K562 (cell line): Measurements from ENCODE around the gene ZNF804A. TPM values are rescaled to one million over a fixed set of nuclear protein-coding genes. Genes with fewer than 3 reads are reported as not detected.

Experiments
- ATAC-seq: fragments of 200-7000 bp; cut with Tn5 transposase; 3 replicates; pipeline ENCODE4 v1.9.1; 2020; ENCODE audit warnings: moderate library complexity
- BruUV-seq: library from RNA; stranded (reverse); fragments of 400-500 nt; replicated peaks from 2 replicates; lab custom pipeline; 2021; lab: Mats Ljungman, UMichigan
- CTCF ChIA-PET: fragments of 300-600 bp; formaldehyde crosslinking; extraction: SDS; loops from one replicate; lab custom pipeline; 2021; ENCODE audit warnings: low intra/inter-chr PET ratio; lab: Yijun Ruan, JAX
- POLR2A ChIA-PET: fragments of 300-600, 350-650 bp; sonication (Branson Sonifier 250); formaldehyde crosslinking; extraction: SDS; loops from one replicate; lab custom pipeline; 2021; ENCODE audit warnings: antibody characterized with exemption, inconsistent platforms; lab: Yijun Ruan, JAX
- DNase-seq, 4 experiments: peaks; one replicate each; pipeline versions ENCODE4 v3.0.0 to v3.0.0-alpha.2; 2011 to 2018; ENCODE audit warnings: low spot score in 3 of 4, mixed read lengths in 3 of 4; ENCODE audit errors: extremely low read depth in 1 of 4
- FAIRE-seq: peaks from 2 replicates; lab custom pipeline; 2011; peaks lifted over from hg19 to GRCh38; lab: Jason Lieb, UNC
- H2AFZ ChIP-seq: 2 replicates; pipeline ENCODE4 v1.6.0; 2011; ENCODE audit warnings: low read depth, low read length, control low read depth, inconsistent platforms
- H3K27ac ChIP-seq: fragments of 200-600 bp; 3 replicates; pipeline ENCODE4 v1.8.0; 2011; ENCODE audit warnings: low read depth, mild to moderate bottlenecking, control low read depth, inconsistent platforms, low read length, moderate library complexity, mixed read lengths; ENCODE audit errors: extremely low read depth
- H3K27me3 ChIP-seq, 2 experiments: fragments of 300-600 bp in 1 of 2; 2 replicates in 1 of 2; 3 replicates in 1 of 2; pipeline versions ENCODE4 v1.6.0 to v1.8.0; 2011; ENCODE audit warnings: inconsistent platforms in 2 of 2, low read length in 2 of 2, mild to moderate bottlenecking in 1 of 2, mixed read lengths in 1 of 2, moderate library complexity in 1 of 2; ENCODE audit not compliant: control insufficient read depth in 2 of 2, insufficient read depth in 2 of 2
- H3K36me3 ChIP-seq: fragments of 300-600 bp; 3 replicates; pipeline ENCODE4 v1.8.0; 2011; ENCODE audit warnings: mild to moderate bottlenecking, low read length, inconsistent platforms; ENCODE audit not compliant: control insufficient read depth, insufficient read depth
- H3K4me1 ChIP-seq, 2 experiments: fragments of 200-600 bp in 1 of 2; replicated peaks in 1 of 2; 2 replicates in 1 of 2; 3 replicates in 1 of 2; pipeline versions ENCODE4 v1.5.1 to v1.8.0; 2011; ENCODE audit warnings: inconsistent platforms in 2 of 2, low read length in 2 of 2, mild to moderate bottlenecking in 1 of 2, mixed read lengths in 1 of 2, moderate library complexity in 1 of 2; ENCODE audit not compliant: control insufficient read depth in 2 of 2, insufficient read depth in 2 of 2
- H3K4me2 ChIP-seq: 2 replicates; pipeline ENCODE4 v1.6.1; 2011; ENCODE audit warnings: low read length, control low read depth, inconsistent platforms, mixed read lengths; ENCODE audit not compliant: insufficient read depth
- H3K4me3 ChIP-seq: fragments of 200-600 bp; sonication (generic), shearing (Covaris generic); 2 replicates; pipeline ENCODE4 v1.5.1; 2016; ENCODE audit warnings: control low read depth, inconsistent platforms
- H3K79me2 ChIP-seq: fragments of 200-600 bp; 3 replicates; pipeline ENCODE4 v1.8.0; 2011; ENCODE audit warnings: low read length, inconsistent platforms; ENCODE audit not compliant: control insufficient read depth, insufficient read depth
- H3K9ac ChIP-seq, 2 experiments: 2 replicates each; pipeline versions ENCODE4 v1.6.0 to v1.6.1; 2011; ENCODE audit warnings: low read depth in 2 of 2, low read length in 2 of 2, control low read depth in 1 of 2, inconsistent platforms in 1 of 2, mild to moderate bottlenecking in 1 of 2, mixed read lengths in 1 of 2; ENCODE audit not compliant: insufficient read depth in 1 of 2
- H3K9me1 ChIP-seq: one replicate; pipeline ENCODE4 v1.6.0; 2011; ENCODE audit warnings: inconsistent platforms, mild to moderate bottlenecking, low read length, moderate library complexity; ENCODE audit not compliant: control insufficient read depth, insufficient read depth
- H3K9me3 ChIP-seq: replicated peaks from 2 replicates; pipeline ENCODE4 v1.5.1; 2011; ENCODE audit warnings: low read depth, low read length, inconsistent platforms; ENCODE audit not compliant: control insufficient read depth, insufficient read depth
- H4K20me1 ChIP-seq: replicated peaks from 2 replicates; pipeline ENCODE4 v1.6.1; 2011; ENCODE audit warnings: low read length, inconsistent platforms, mixed read lengths; ENCODE audit not compliant: control insufficient read depth, insufficient read depth
- CTBP1 ChIP-seq: fragments of 450-650 bp; IDR thresholded peaks from 2 replicates; pipeline ENCODE4 v1.6.1; 2016; ENCODE audit warnings: borderline replicate concordance
- KDM4B ChIP-seq, 2 experiments: fragments of 450-650 bp in 1 of 2; sonication (generic) in 1 of 2; IDR thresholded peaks; 2 replicates each; pipeline ENCODE4 v1.6.1; 2016 to 2017; ENCODE audit warnings: borderline replicate concordance in 2 of 2, antibody characterized with exemption in 1 of 2, low read depth in 1 of 2, mild to moderate bottlenecking in 1 of 2
- KLF10 ChIP-seq: fragments of 250-450 bp; sonication (Bioruptor Pico); IDR thresholded peaks from 2 replicates; pipeline ENCODE4 v1.6.1; 2021; ENCODE audit warnings: matching md5 sums
- MAFF ChIP-seq: IDR thresholded peaks from 2 replicates; pipeline ENCODE4 v1.6.1; 2012; ENCODE audit warnings: low read length, improper control_type of control experiment
- SP1 ChIP-seq: sonication (generic); formaldehyde crosslinking; IDR thresholded peaks from 2 replicates; pipeline ENCODE4 v1.8.1; 2022; ENCODE audit warnings: mild to moderate bottlenecking, missing genetic modification reagents
- TEAD1 ChIP-seq, 2 experiments: fragments of 450-650 bp in 1 of 2; sonication (generic) in 1 of 2; formaldehyde crosslinking; IDR thresholded peaks; 2 replicates each; pipeline versions ENCODE4 v1.4.0 to v1.8.0; 2020 to 2022; ENCODE audit warnings: mild to moderate bottlenecking in 2 of 2, missing genetic modification reagents in 1 of 2
- WHSC1 ChIP-seq: IDR thresholded peaks from one replicate; pipeline ENCODE4 v1.6.1; 2012; ENCODE audit warnings: low read length, control low read depth, inconsistent platforms
- WGBS: fragments of 100-300 bp; shearing (Covaris generic); methylation state at CpG from one replicate; pipeline ENCODE4 v1.1.6; 2016; ENCODE audit warnings: low coverage, mixed read lengths; ENCODE audit not compliant: insufficient coverage; ENCODE audit errors: missing lambda C conversion rate; 5-methylcytosine and 5-hydroxymethylcytosine counted together
- in situ Hi-C: fragments of 300-500 bp; cut with MboI; formaldehyde crosslinking; loops from 4 replicates; pipeline ENCODE4 v1.15.0; 2018; ENCODE audit warnings: inconsistent platforms, mixed read lengths
- intact Hi-C: fragments of 100-400 bp; cut with micrococcal nuclease; formaldehyde crosslinking; loops from 2 replicates; pipeline ENCODE4 v1.14.2; 2022
- polyA plus RNA-seq, 8 experiments: library from polyadenylated mRNA; depleted of rRNA in 4 of 8; stranded (reverse) in 5 of 8; unstranded in 3 of 8; fragments of >200 nt; fragmentation: Nextera tagmentation in 2 of 8; fragmentation: Illumina TruSeq in 1 of 8; extraction: Ambion mirVana in 2 of 8; extraction: Trizol in 1 of 8; gene quantifications; 2 replicates each; pipeline versions ENCODE4 v1.2.1 to v1.2.3, GENCODE V29; 2011 to 2014; ENCODE audit warnings: inconsistent platforms in 1 of 8, missing spikeins in 1 of 8
- total RNA-seq, 7 experiments: library from RNA; depleted of rRNA in 6 of 7; stranded (reverse); fragments of >200 nt in 6 of 7; fragmentation: Illumina TruSeq in 2 of 7; extraction: Trizol in 2 of 7; gene quantifications; 2 replicates each; pipeline versions ENCODE4 v1.2.1 to v1.2.3, GENCODE V29; 2011 to 2021; ENCODE audit warnings: low replicate concordance in 1 of 7
- TF ChIP-seq, protein P1 (sequence below), 2 experiments: IDR thresholded peaks; 2 replicates each; pipeline ENCODE4 v1.6.1; 2011; ENCODE audit warnings: borderline replicate concordance in 1 of 2, control low read depth in 1 of 2, low read depth in 1 of 2, low read length in 1 of 2, mild to moderate bottlenecking in 1 of 2, mixed read lengths in 1 of 2, moderate library complexity in 1 of 2; ENCODE audit not compliant: insufficient read depth in 1 of 2, insufficient read length in 1 of 2, poor library complexity in 1 of 2, severe bottlenecking in 1 of 2; ENCODE audit errors: extremely low read depth in 1 of 2
- TF ChIP-seq, protein P2 (sequence below): sonication (generic); formaldehyde crosslinking; IDR thresholded peaks from 2 replicates; pipeline ENCODE4 v1.8.1; 2023; ENCODE audit warnings: mild to moderate bottlenecking, missing genetic modification reagents
- TF ChIP-seq, protein P3 (sequence below), 2 experiments: fragments of 450-650 bp; IDR thresholded peaks; 2 replicates each; pipeline ENCODE4 v1.6.1; 2016

ZNF804A gene
- total and polyA plus RNA-seq, 9 of the 15 experiments (the other 6 are each of a cell fraction or from before 2014, with no cell fraction given) = 0.01 to 1.2 (median 0.73) TPM

DNA sequence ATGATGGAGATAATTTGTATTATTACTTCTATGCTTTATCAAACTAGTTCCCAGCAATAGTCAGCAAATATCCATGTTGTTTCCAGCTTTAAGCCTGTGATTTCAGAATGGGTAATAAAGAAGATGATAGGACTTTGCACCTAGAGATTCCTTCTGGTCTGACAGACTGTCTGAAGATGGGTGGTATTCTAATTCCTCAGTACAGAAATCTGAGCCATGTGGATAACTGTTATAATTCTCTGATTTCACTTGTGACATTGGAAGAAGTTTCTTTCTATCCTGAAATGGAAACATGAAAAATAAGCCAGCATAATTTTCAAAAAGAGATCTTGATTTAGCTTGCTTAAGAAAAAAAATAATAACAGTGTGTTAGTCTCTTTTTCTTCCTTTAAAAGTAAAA, 130.1 kb downstream of the ZNF804A start (continued):
- TF ChIP-seq, protein P1, sequence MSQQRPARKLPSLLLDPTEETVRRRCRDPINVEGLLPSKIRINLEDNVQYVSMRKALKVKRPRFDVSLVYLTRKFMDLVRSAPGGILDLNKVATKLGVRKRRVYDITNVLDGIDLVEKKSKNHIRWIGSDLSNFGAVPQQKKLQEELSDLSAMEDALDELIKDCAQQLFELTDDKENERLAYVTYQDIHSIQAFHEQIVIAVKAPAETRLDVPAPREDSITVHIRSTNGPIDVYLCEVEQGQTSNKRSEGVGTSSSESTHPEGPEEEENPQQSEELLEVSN (IDR thresholded peaks at IDR 0.05; ENCODE audit: borderline replicate concordance in 1 of 2, extremely low read depth in 1 of 2, insufficient read depth in 1 of 2, insufficient read length in 1 of 2, low read depth in 1 of 2, low read length in 1 of 2, poor library complexity in 1 of 2, severe bottlenecking in 1 of 2) = no peak
- no peak for TF ChIP-seq TEAD1 (CRISPR knock-in tag; IDR thresholded peaks at IDR 0.05)
- TF ChIP-seq KLF10 (CRISPR knock-in tag) = no peak
- TF ChIP-seq, all 486 proteins: peak for 0

DNA sequence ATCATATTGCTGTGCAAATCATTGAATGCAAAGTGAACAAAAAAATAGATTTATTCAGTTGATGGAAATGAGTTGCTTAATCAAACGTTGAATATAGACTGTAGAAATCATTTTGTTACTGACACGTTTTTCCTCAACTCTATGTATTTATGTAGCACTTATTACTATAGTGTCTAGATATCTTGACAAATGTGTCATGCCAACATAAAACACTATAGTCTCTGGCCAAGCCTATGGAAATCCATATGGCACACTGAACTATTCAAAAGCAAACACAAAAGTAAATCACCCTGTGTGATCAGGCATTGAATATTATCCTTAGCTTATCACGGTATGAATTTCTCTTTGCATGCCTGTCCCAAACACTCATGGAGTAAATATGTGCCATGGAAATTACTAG, 131.3 kb downstream of the ZNF804A start:
- H2AFZ ChIP-seq = no peak overlapping the region
- H3K36me3 ChIP-seq = no peaks in the 10 kb centered on the region
- in situ Hi-C loops = no loop called here
- FAIRE-seq (no peak), DNase-seq (no peak), ATAC-seq (no peak)
- no peak overlapping the region for H3K27ac ChIP-seq
- POLR2A ChIA-PET = no interaction called here
- BruUV-seq = no TSS peak
- no peaks in the 10 kb centered on the region for H3K27me3 ChIP-seq
- 5% methylated on average over 3 of the region's 3 CpGs for WGBS
- no peak overlapping the region for H3K4me3 ChIP-seq
- no peaks in the 10 kb centered on the region for H4K20me1 ChIP-seq
- no peak overlapping the region for H3K4me2 ChIP-seq
- intact Hi-C loops = no loop called here
- no peak overlapping the region for H3K9ac ChIP-seq
- no peaks in the 10 kb centered on the region for H3K4me1 ChIP-seq
- CTCF ChIA-PET = no interaction called here
- no peaks in the 10 kb centered on the region for H3K9me3 ChIP-seq
- no peaks in the 10 kb centered on the region for H3K79me2 ChIP-seq
- no peaks in the 10 kb centered on the region for H3K9me1 ChIP-seq
- TF ChIP-seq, protein P2, sequence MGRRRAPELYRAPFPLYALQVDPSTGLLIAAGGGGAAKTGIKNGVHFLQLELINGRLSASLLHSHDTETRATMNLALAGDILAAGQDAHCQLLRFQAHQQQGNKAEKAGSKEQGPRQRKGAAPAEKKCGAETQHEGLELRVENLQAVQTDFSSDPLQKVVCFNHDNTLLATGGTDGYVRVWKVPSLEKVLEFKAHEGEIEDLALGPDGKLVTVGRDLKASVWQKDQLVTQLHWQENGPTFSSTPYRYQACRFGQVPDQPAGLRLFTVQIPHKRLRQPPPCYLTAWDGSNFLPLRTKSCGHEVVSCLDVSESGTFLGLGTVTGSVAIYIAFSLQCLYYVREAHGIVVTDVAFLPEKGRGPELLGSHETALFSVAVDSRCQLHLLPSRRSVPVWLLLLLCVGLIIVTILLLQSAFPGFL (CRISPR knock-in tag) = no peak
- TF ChIP-seq WHSC1 = no peak
- no peak for TF ChIP-seq SP1 (CRISPR knock-in tag)
- no peak for TF ChIP-seq CTBP1
- TF ChIP-seq, protein P3, sequence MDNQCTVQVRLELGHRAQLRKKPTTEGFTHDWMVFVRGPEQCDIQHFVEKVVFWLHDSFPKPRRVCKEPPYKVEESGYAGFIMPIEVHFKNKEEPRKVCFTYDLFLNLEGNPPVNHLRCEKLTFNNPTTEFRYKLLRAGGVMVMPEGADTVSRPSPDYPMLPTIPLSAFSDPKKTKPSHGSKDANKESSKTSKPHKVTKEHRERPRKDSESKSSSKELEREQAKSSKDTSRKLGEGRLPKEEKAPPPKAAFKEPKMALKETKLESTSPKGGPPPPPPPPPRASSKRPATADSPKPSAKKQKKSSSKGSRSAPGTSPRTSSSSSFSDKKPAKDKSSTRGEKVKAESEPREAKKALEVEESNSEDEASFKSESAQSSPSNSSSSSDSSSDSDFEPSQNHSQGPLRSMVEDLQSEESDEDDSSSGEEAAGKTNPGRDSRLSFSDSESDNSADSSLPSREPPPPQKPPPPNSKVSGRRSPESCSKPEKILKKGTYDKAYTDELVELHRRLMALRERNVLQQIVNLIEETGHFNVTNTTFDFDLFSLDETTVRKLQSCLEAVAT (IDR thresholded peaks at IDR 0.05) = no peak
- no peak for TF ChIP-seq KDM4B (IDR thresholded peaks at IDR 0.05; ENCODE audit: borderline replicate concordance in 2 of 2, low read depth in 1 of 2)
- no peak for TF ChIP-seq MAFF
